ENCODE measurements around the gene ISG15. TPM values are rescaled to one million over a fixed set of nuclear protein-coding genes. Genes with fewer than 3 reads are reported as not detected.

The ISG15 gene
- total and polyA plus RNA-seq, 2 of the 13 experiments (the other 11 are each of a cell fraction or from before 2014, with no cell fraction given), result 42.1 to 54.9 TPM

DNA sequence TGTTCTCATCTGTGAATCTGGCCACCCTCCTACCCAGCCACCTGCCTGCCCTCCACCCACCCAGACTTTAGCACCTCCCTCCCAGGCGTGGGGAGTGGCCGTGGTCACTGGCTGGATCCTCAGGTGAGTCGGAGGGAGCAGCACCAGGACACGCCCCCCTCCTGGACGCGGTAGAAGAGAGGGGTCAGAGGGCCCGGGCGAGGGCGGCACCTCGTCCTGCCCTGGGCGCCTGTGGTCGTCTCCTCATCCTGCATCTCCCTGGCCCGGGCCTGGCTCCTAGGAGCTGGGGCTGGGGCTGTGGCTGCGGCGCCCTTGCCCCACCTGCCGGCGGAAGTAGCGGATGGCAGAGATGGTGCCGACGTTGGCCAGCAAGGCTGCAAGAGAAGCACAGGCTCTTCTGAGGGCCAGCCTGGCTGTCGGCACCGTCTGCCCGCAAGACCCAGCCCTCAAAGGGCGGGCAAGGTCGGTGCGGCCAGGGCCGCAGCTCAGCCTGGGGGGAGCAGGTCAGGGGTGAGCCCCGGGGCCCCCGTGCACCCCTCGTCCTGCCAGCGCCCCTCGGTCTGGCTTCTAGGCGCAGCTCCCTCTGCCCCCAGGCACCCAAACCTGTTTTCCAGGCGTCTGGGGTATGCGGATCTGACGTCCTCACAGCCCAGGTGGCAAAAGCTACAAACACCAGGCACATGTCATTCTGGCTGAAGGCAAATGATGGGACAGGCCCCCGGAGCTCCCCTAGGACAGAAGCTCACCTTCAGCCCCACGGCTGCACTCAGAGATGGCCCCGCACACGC, 37.2 kb upstream of the ISG15 start (continued):
- TF ChIP-seq, protein P1, sequence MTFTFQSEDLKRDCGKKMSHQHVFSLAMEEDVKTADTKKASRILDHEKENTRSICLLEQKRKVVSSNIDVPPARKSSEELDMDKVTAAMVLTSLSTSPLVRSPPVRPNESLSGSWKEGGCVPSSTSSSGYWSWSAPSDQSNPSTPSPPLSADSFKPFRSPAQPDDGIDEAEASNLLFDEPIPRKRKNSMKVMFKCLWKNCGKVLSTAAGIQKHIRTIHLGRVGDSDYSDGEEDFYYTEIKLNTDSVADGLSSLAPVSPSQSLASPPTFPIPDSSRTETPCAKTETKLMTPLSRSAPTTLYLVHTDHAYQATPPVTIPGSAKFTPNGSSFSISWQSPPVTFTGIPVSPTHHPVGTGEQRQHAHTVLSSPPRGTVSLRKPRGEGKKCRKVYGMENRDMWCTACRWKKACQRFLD (CRISPR knock-in tag; IDR thresholded peaks at IDR 0.05; ENCODE audit: borderline replicate concordance), result no peak
- TF ChIP-seq CREB1 (IDR thresholded peaks at IDR 0.05), result no peak
- TF ChIP-seq CREB1 (CRISPR knock-in tag; IDR thresholded peaks at IDR 0.05), result no peak
- TF ChIP-seq, protein P2, sequence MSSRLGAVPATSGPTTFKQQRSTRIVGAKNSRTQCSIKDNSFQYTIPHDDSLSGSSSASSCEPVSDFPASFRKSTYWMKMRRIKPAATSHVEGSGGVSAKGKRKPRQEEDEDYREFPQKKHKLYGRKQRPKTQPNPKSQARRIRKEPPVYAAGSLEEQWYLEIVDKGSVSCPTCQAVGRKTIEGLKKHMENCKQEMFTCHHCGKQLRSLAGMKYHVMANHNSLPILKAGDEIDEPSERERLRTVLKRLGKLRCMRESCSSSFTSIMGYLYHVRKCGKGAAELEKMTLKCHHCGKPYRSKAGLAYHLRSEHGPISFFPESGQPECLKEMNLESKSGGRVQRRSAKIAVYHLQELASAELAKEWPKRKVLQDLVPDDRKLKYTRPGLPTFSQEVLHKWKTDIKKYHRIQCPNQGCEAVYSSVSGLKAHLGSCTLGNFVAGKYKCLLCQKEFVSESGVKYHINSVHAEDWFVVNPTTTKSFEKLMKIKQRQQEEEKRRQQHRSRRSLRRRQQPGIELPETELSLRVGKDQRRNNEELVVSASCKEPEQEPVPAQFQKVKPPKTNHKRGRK (CRISPR knock-in tag; IDR thresholded peaks at IDR 0.05), result no peak
- TF ChIP-seq BHLHE40 (IDR thresholded peaks at IDR 0.05; ENCODE audit: low read length), result no peak
- TF ChIP-seq ZNF496 (CRISPR knock-in tag; IDR thresholded peaks at IDR 0.05; ENCODE audit: insufficient replicate concordance), result no peak
- TF ChIP-seq SOX13 (IDR thresholded peaks at IDR 0.05), result no peak
- TF ChIP-seq SOX13 (CRISPR knock-in tag; conservative IDR thresholded peaks at IDR 0.05 in 1 of 2, IDR thresholded peaks at IDR 0.05 in 1 of 2), result no peak
- peak; percentile 75 for TF ChIP-seq ZNF687 (CRISPR knock-in tag; IDR thresholded peaks at IDR 0.05)
- TF ChIP-seq, protein P3, sequence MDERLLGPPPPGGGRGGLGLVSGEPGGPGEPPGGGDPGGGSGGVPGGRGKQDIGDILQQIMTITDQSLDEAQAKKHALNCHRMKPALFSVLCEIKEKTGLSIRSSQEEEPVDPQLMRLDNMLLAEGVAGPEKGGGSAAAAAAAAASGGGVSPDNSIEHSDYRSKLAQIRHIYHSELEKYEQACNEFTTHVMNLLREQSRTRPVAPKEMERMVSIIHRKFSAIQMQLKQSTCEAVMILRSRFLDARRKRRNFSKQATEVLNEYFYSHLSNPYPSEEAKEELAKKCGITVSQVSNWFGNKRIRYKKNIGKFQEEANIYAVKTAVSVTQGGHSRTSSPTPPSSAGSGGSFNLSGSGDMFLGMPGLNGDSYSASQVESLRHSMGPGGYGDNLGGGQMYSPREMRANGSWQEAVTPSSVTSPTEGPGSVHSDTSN (CRISPR knock-in tag; IDR thresholded peaks at IDR 0.05), result no peak
- TF ChIP-seq ZBTB21 (CRISPR knock-in tag; IDR thresholded peaks at IDR 0.05), result no peak
- no peak for TF ChIP-seq KLF13 (CRISPR knock-in tag; IDR thresholded peaks at IDR 0.05)
- TF ChIP-seq, protein P4, sequence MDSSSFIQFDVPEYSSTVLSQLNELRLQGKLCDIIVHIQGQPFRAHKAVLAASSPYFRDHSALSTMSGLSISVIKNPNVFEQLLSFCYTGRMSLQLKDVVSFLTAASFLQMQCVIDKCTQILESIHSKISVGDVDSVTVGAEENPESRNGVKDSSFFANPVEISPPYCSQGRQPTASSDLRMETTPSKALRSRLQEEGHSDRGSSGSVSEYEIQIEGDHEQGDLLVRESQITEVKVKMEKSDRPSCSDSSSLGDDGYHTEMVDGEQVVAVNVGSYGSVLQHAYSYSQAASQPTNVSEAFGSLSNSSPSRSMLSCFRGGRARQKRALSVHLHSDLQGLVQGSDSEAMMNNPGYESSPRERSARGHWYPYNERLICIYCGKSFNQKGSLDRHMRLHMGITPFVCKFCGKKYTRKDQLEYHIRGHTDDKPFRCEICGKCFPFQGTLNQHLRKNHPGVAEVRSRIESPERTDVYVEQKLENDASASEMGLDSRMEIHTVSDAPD (CRISPR knock-in tag; IDR thresholded peaks at IDR 0.05), result no peak
- TF ChIP-seq, protein P5, sequence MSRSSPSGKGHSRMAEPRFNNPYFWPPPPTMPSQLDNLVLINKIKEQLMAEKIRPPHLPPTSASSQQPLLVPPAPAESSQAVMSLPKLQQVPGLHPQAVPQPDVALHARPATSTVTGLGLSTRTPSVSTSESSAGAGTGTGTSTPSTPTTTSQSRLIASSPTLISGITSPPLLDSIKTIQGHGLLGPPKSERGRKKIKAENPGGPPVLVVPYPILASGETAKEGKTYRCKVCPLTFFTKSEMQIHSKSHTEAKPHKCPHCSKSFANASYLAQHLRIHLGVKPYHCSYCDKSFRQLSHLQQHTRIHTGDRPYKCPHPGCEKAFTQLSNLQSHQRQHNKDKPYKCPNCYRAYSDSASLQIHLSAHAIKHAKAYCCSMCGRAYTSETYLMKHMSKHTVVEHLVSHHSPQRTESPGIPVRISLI (CRISPR knock-in tag; IDR thresholded peaks at IDR 0.05; ENCODE audit: borderline replicate concordance), result no peak
- peak; percentile 53 for TF ChIP-seq ZNF777 (CRISPR knock-in tag; IDR thresholded peaks at IDR 0.05)
- TF ChIP-seq, protein P6, sequence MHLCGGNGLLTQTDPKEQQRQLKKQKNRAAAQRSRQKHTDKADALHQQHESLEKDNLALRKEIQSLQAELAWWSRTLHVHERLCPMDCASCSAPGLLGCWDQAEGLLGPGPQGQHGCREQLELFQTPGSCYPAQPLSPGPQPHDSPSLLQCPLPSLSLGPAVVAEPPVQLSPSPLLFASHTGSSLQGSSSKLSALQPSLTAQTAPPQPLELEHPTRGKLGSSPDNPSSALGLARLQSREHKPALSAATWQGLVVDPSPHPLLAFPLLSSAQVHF (CRISPR knock-in tag; IDR thresholded peaks at IDR 0.05), result no peak
- no peak for TF ChIP-seq XBP1 (CRISPR knock-in tag; IDR thresholded peaks at IDR 0.05)

All from HepG2 (cell line).